GM21423 (cell line): Measurements from ENCODE around the gene MAD1L1.
A peak's percentile ranks its signal among the peaks of the same experiment; 100 is the strongest.
"Not testable (repeated sequence)": the region's sequence is repeated elsewhere in the genome, so short reads cannot be mapped to it uniquely, and the experiment has no call there.

Experiments used
- ATAC-seq: cut with Tn5 transposase; IDR thresholded peaks from one replicate; pipeline ENCODE4 v1.9.1; 2021; ENCODE audit warnings: mild to moderate bottlenecking, moderate library complexity; ENCODE audit not compliant: unreplicated experiment

Gene MAD1L1

GRCh38 chr7:2232766-2233520 is at the start of gene MAD1L1:
MAD1L1 (minus strand) TSS chr7:2232945; CDS start chr7:2230133, 2,812 bp downstream.
- ATAC-seq: peak; percentile 72

GRCh38 chr7:2282185-2282751 is 49.5 kb upstream of the MAD1L1 start:
- ATAC-seq: no peak

GRCh38 chr7:2281541-2281940 is 48.8 kb upstream of the MAD1L1 start:
- no peak for ATAC-seq

- no peak for ATAC-seq
Observed at GRCh38 chr7:2280424-2280823, 47.7 kb upstream of the MAD1L1 start.

- ATAC-seq: no peak
Observed at GRCh38 chr7:2279896-2280295, 47.2 kb upstream of the MAD1L1 start.

GRCh38 chr7:2278026-2278425 is 45.3 kb upstream of the MAD1L1 start:
- no peak for ATAC-seq

GRCh38 chr7:2276107-2276506 is 43.4 kb upstream of the MAD1L1 start:
- ATAC-seq: no peak

- ATAC-seq: no peak
Observed at GRCh38 chr7:2275101-2275500, 42.4 kb upstream of the MAD1L1 start.

- ATAC-seq: no peak
Observed at GRCh38 chr7:2274666-2275065, 41.9 kb upstream of the MAD1L1 start.

- ATAC-seq: no peak
Observed at GRCh38 chr7:2273866-2274265, 41.1 kb upstream of the MAD1L1 start.

GRCh38 chr7:2272031-2272430 is 39.3 kb upstream of the MAD1L1 start:
- no peak for ATAC-seq

- ATAC-seq: no peak
Observed at GRCh38 chr7:2271273-2272026, 38.7 kb upstream of the MAD1L1 start.

- ATAC-seq: no peak
Observed at GRCh38 chr7:2270495-2270894, 37.8 kb upstream of the MAD1L1 start.

GRCh38 chr7:2269991-2270460 is 37.3 kb upstream of the MAD1L1 start:
- ATAC-seq: no peak

GRCh38 chr7:2269089-2269990 is 36.6 kb upstream of the MAD1L1 start:
- ATAC-seq: not testable (repeated sequence)

- no peak for ATAC-seq
Observed at GRCh38 chr7:2266911-2267310, 34.2 kb upstream of the MAD1L1 start.

- no peak for ATAC-seq
Observed at GRCh38 chr7:2264158-2264557, 31.4 kb upstream of the MAD1L1 start.

GRCh38 chr7:2263176-2263575 is 30.4 kb upstream of the MAD1L1 start:
- no peak for ATAC-seq

GRCh38 chr7:2261611-2262010 is 28.9 kb upstream of the MAD1L1 start:
- no peak for ATAC-seq

- ATAC-seq: no peak
Observed at GRCh38 chr7:2260820-2261219, 28.1 kb upstream of the MAD1L1 start.

GRCh38 chr7:2259480-2259879 is 26.7 kb upstream of the MAD1L1 start:
- no peak for ATAC-seq
